K562 (cell line): ENCODE measurements around the gene MIDN. TPM values are rescaled to one million over a fixed set of nuclear protein-coding genes. Genes with fewer than 3 reads are reported as not detected.

Experiments
- ARID4B ChIP-seq: sonication (generic); formaldehyde crosslinking; IDR thresholded peaks from 2 replicates; pipeline ENCODE4 v1.8.0; 2022; ENCODE audit warnings: mild to moderate bottlenecking, missing genetic modification reagents
- BRF2 ChIP-seq: IDR thresholded peaks from 3 replicates; pipeline ENCODE4 v1.6.1; 2011; ENCODE audit warnings: borderline replicate concordance, mild to moderate bottlenecking; ENCODE audit not compliant: insufficient read length, insufficient read depth
- CBFA2T2 ChIP-seq: fragments of 450-650 bp; conservative IDR thresholded peaks from 2 replicates; pipeline ENCODE4 v1.6.1; 2017; ENCODE audit warnings: mild to moderate bottlenecking
- GTF2F1 ChIP-seq: IDR thresholded peaks from 2 replicates; pipeline ENCODE4 v1.6.1; 2011; ENCODE audit warnings: low read depth, low read length, improper control_type of control experiment
- HIVEP1 ChIP-seq: fragments of 250-450 bp; sonication (Bioruptor Pico); IDR thresholded peaks from 2 replicates; pipeline ENCODE4 v1.4.0; 2020; ENCODE audit warnings: mild to moderate bottlenecking
- MYC ChIP-seq, 2 experiments: fragments of 250-450 bp in 1 of 2; sonication (Bioruptor Pico) in 1 of 2; IDR thresholded peaks; 2 replicates each; pipeline versions ENCODE4 v1.5.1 to v1.6.1; 2012 to 2021; ENCODE audit warnings: low read depth in 2 of 2, borderline replicate concordance in 1 of 2, improper control_type of control experiment in 1 of 2, low read length in 1 of 2, mild to moderate bottlenecking in 1 of 2, moderate library complexity in 1 of 2
- MYNN ChIP-seq, 2 experiments: sonication (generic); formaldehyde crosslinking in 1 of 2; IDR thresholded peaks; 2 replicates each; pipeline versions ENCODE4 v1.5.0 to v1.6.1; 2016 to 2020; ENCODE audit warnings: antibody characterized with exemption in 1 of 2, missing genetic modification reagents in 1 of 2
- NCOA6 ChIP-seq: fragments of 450-650 bp; IDR thresholded peaks from 2 replicates; pipeline ENCODE4 v1.6.1; 2017; ENCODE audit warnings: mild to moderate bottlenecking
- OTX1 ChIP-seq: fragments of 450-650 bp; formaldehyde crosslinking; IDR thresholded peaks from 2 replicates; pipeline ENCODE4 v1.4.0; 2022; ENCODE audit warnings: mild to moderate bottlenecking
- POLR3G ChIP-seq: IDR thresholded peaks from 2 replicates; pipeline ENCODE4 v1.6.1; 2011; ENCODE audit not compliant: insufficient read length, insufficient replicate concordance; ENCODE audit errors: extremely low read depth
- PREB ChIP-seq: sonication (generic); formaldehyde crosslinking; IDR thresholded peaks from 2 replicates; pipeline ENCODE4 v1.8.1; 2023; ENCODE audit warnings: mild to moderate bottlenecking, missing genetic modification reagents
- RB1 ChIP-seq: fragments of 450-650 bp; IDR thresholded peaks from 2 replicates; pipeline ENCODE4 v1.6.1; 2017; ENCODE audit warnings: low read depth, mild to moderate bottlenecking
- SMARCA4 ChIP-seq: fragments of 450-650 bp; IDR thresholded peaks from 2 replicates; pipeline ENCODE4 v1.6.1; 2016
- SMARCE1 ChIP-seq: fragments of 450-650 bp; IDR thresholded peaks from 2 replicates; pipeline ENCODE4 v1.7.1; 2016; ENCODE audit warnings: mild to moderate bottlenecking
- STAT5B ChIP-seq: fragments of 250-450 bp; sonication (Bioruptor Pico); IDR thresholded peaks from 2 replicates; pipeline ENCODE4 v1.8.0; 2021; ENCODE audit warnings: mild to moderate bottlenecking, inconsistent platforms
- ZNF280A ChIP-seq: fragments of 450-650 bp; IDR thresholded peaks from 2 replicates; pipeline ENCODE4 v1.6.1; 2018; ENCODE audit warnings: mild to moderate bottlenecking, low read depth; ENCODE audit not compliant: partially characterized antibody
- ZNF347 ChIP-seq: fragments of 450-650 bp; formaldehyde crosslinking; IDR thresholded peaks from 2 replicates; pipeline ENCODE4 v1.4.0; 2020; ENCODE audit warnings: low read depth, mild to moderate bottlenecking, moderate library complexity
- polyA plus RNA-seq, 8 experiments: library from polyadenylated mRNA; depleted of rRNA in 4 of 8; stranded (reverse) in 5 of 8; unstranded in 3 of 8; fragments of >200 nt; fragmentation: Nextera tagmentation in 2 of 8; fragmentation: Illumina TruSeq in 1 of 8; extraction: Ambion mirVana in 2 of 8; extraction: Trizol in 1 of 8; gene quantifications; 2 replicates each; pipeline versions ENCODE4 v1.2.1 to v1.2.3, GENCODE V29; 2011 to 2014; ENCODE audit warnings: inconsistent platforms in 1 of 8, missing spikeins in 1 of 8
- total RNA-seq, 7 experiments: library from RNA; depleted of rRNA in 6 of 7; stranded (reverse); fragments of >200 nt in 6 of 7; fragmentation: Illumina TruSeq in 2 of 7; extraction: Trizol in 2 of 7; gene quantifications; 2 replicates each; pipeline versions ENCODE4 v1.2.1 to v1.2.3, GENCODE V29; 2011 to 2021; ENCODE audit warnings: low replicate concordance in 1 of 7

The MIDN gene
- total and polyA plus RNA-seq, 9 of the 15 experiments (the other 6 are each of a cell fraction or from before 2014, with no cell fraction given) = 0.17 to 120 (median 10.1) TPM

- TF ChIP-seq ZNF347 (CRISPR knock-in tag) = no peak
- TF ChIP-seq ZNF280A = no peak
- no peak for TF ChIP-seq HIVEP1 (CRISPR knock-in tag)
- 0 out of 2 replicates have a peak, but pooled peaks have one; percentile 14 for TF ChIP-seq MYNN (IDR thresholded peaks at IDR 0.05)
- TF ChIP-seq MYNN (CRISPR knock-in tag; IDR thresholded peaks at IDR 0.05) = no peak
- no peak for TF ChIP-seq GTF2F1
- TF ChIP-seq PREB (CRISPR knock-in tag) = no peak
- no peak for TF ChIP-seq BRF2
- TF ChIP-seq ARID4B (CRISPR knock-in tag) = no peak
- TF ChIP-seq POLR3G = no peak
- no peak for TF ChIP-seq SMARCA4
- no peak for TF ChIP-seq RB1
- no peak for TF ChIP-seq STAT5B (CRISPR knock-in tag)
- TF ChIP-seq MYC (IDR thresholded peaks at IDR 0.05; ENCODE audit: low read depth, low read length) = no peak
- no peak for TF ChIP-seq MYC (CRISPR knock-in tag; IDR thresholded peaks at IDR 0.05; ENCODE audit: borderline replicate concordance, low read depth)
- TF ChIP-seq SMARCE1 = 0 out of 2 replicates have a peak, but pooled peaks have one; percentile 11
- TF ChIP-seq NCOA6 = no peak
- 0 out of 2 replicates have a peak, but pooled peaks have one; percentile 81 for TF ChIP-seq OTX1 (CRISPR knock-in tag)
- no peak for TF ChIP-seq CBFA2T2
Observed at GRCh38 chr19:1273263-1274041, 25.1 kb downstream of the MIDN start (continued).
